HCEC 1CT (cell line): ENCODE data around the gene KL.

ENCODE experiments used
- DNase-seq: peaks from one replicate; pipeline ENCODE4 v3.0.0-alpha.2; 2017

KL gene

GRCh38 chr13:33006134-33006533 is 10.1 kb upstream of the KL start:
- no peak for DNase-seq

GRCh38 chr13:33006638-33007037 is 9.6 kb upstream of the KL start:
- DNase-seq = no peak

- no peak for DNase-seq
Measured at GRCh38 chr13:33007237-33007636, 9.0 kb upstream of the KL start.

- DNase-seq = no peak
Measured at GRCh38 chr13:33007950-33008349, 8.3 kb upstream of the KL start.

- DNase-seq = no peak
Measured at GRCh38 chr13:33008946-33009722, 7.1 kb upstream of the KL start.

- DNase-seq = no peak
Measured at GRCh38 chr13:33011828-33012470, 4.3 kb upstream of the KL start.

- DNase-seq = no peak
Measured at GRCh38 chr13:33014291-33014690, 1.9 kb upstream of the KL start.

- no peak for DNase-seq
Measured at GRCh38 chr13:33015241-33015668, 968 bp upstream of the KL start.

- DNase-seq = no peak
Measured at GRCh38 chr13:33015791-33016323, 366 bp upstream of the KL start.

GRCh38 chr13:33017323-33017929 is 1.2 kb downstream of the KL start:
- no peak for DNase-seq

- DNase-seq = no peak
Measured at GRCh38 chr13:33018886-33019285, 2.7 kb downstream of the KL start.

GRCh38 chr13:33022986-33023385 is 6.8 kb downstream of the KL start:
- no peak for DNase-seq

GRCh38 chr13:33025220-33025744 is 9.1 kb downstream of the KL start:
- DNase-seq = no peak

GRCh38 chr13:33026489-33027152 is 10.4 kb downstream of the KL start:
- DNase-seq = no peak

- DNase-seq = no peak
Measured at GRCh38 chr13:33028620-33029019, 12.4 kb downstream of the KL start.

- DNase-seq = no peak
Measured at GRCh38 chr13:33031277-33031676, 15.1 kb downstream of the KL start.

GRCh38 chr13:33032037-33032625 is 15.9 kb downstream of the KL start:
- peak; percentile 60 for DNase-seq

GRCh38 chr13:33033051-33033812 is 17.0 kb downstream of the KL start:
- DNase-seq = no peak

GRCh38 chr13:33033986-33034385 is 17.8 kb downstream of the KL start:
- no peak for DNase-seq

GRCh38 chr13:33034882-33035520 is 18.8 kb downstream of the KL start:
- no peak for DNase-seq

GRCh38 chr13:33037673-33038072 is 21.4 kb downstream of the KL start:
- no peak for DNase-seq
